HG03159 (cell line): ENCODE measurements around the gene ENTPD6.

Source experiments
- ATAC-seq: cut with Tn5 transposase; IDR thresholded peaks from one replicate; pipeline ENCODE4 v1.9.1; 2021; ENCODE audit warnings: mild to moderate bottlenecking, moderate library complexity; ENCODE audit not compliant: unreplicated experiment

The ENTPD6 gene

GRCh38 chr20:25207960-25208534, 12.5 kb downstream of the ENTPD6 start:
- no peak for ATAC-seq

- no peak for ATAC-seq
These were observed 13.9 kb downstream of the ENTPD6 start for GRCh38 chr20:25209400-25209799.

- no peak for ATAC-seq
These were observed 14.4 kb downstream of the ENTPD6 start for GRCh38 chr20:25209911-25210310.

GRCh38 chr20:25211273-25211672, 15.8 kb downstream of the ENTPD6 start:
- no peak for ATAC-seq

- ATAC-seq, result no peak
These were observed 16.7 kb downstream of the ENTPD6 start for GRCh38 chr20:25212242-25212641.

GRCh38 chr20:25213566-25214425, 18.3 kb downstream of the ENTPD6 start:
- no peak for ATAC-seq

- no peak for ATAC-seq
These were observed 18.9 kb downstream of the ENTPD6 start for GRCh38 chr20:25214426-25214790.

GRCh38 chr20:25214819-25215218, 19.3 kb downstream of the ENTPD6 start:
- no peak for ATAC-seq

GRCh38 chr20:25215521-25215920, 20.0 kb downstream of the ENTPD6 start:
- ATAC-seq, result no peak

- ATAC-seq, result no peak
These were observed 20.9 kb downstream of the ENTPD6 start for GRCh38 chr20:25216199-25216945.

- no peak for ATAC-seq
These were observed 21.9 kb downstream of the ENTPD6 start for GRCh38 chr20:25217161-25218108.

- no peak for ATAC-seq
These were observed 22.6 kb downstream of the ENTPD6 start for GRCh38 chr20:25218109-25218486.

- no peak for ATAC-seq
These were observed 23.0 kb downstream of the ENTPD6 start for GRCh38 chr20:25218492-25218891.

- no peak for ATAC-seq
These were observed 23.9 kb downstream of the ENTPD6 start for GRCh38 chr20:25219365-25219764.

GRCh38 chr20:25220021-25220730, 24.7 kb downstream of the ENTPD6 start:
- no peak for ATAC-seq

- no peak for ATAC-seq
These were observed 25.5 kb downstream of the ENTPD6 start for GRCh38 chr20:25220810-25221591.

- ATAC-seq, result no peak
These were observed 26.3 kb downstream of the ENTPD6 start for GRCh38 chr20:25221592-25222460.

GRCh38 chr20:25222461-25223178, 27.1 kb downstream of the ENTPD6 start:
- no peak for ATAC-seq
